DMS 273 (cell line): Measurements from ENCODE around the gene CILP2.

Source experiments
- DNase-seq: peaks from one replicate; lab custom pipeline; 2025; ENCODE audit not compliant: unreplicated experiment; lab: John Stamatoyannopoulos, UW

CILP2 gene

DNA sequence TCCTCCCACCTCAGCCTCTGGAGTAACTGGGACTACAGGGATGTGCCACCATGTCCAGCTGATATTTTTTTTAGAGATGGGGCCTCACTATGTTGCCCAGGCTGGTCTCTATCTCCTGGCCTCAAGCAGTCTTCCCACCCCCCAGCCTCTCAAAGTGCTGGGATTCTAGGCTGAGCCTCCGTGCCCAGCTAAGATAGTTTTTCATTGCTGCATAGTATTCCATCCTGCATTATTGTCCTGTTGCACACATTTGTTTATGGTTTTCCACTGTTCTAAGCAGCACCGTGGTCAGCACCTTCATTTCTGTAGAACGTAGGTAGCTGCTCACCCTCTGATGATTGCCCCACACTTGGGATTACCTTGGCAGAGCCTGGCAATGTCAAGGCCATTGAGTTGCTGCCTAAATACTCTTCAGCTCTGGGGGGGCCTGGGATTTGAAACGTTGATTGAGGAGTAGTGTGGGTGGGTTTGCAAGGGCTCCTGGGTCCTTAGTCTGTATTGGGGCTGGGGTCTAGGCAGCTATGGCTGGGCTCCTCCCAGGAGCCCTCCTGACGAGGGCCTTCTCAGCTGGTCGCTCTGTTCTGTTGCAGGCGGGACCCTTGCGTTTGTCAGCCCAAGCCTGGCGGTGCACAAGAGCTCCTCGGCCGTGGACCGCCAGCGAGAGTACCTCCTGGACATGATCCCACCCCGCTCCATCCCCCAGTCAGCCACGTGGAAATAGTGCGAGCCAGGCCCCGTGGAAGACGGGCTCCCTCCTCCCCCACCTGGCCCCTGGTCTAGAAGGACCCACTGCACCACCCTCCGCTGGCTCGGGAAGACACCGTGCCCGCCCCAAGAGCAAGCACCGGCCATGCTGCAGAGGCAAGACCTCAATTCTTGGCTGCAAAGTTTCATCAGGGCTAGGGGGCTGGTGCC lies 33.1 kb upstream of the CILP2 start:
- no peak for DNase-seq

DNA sequence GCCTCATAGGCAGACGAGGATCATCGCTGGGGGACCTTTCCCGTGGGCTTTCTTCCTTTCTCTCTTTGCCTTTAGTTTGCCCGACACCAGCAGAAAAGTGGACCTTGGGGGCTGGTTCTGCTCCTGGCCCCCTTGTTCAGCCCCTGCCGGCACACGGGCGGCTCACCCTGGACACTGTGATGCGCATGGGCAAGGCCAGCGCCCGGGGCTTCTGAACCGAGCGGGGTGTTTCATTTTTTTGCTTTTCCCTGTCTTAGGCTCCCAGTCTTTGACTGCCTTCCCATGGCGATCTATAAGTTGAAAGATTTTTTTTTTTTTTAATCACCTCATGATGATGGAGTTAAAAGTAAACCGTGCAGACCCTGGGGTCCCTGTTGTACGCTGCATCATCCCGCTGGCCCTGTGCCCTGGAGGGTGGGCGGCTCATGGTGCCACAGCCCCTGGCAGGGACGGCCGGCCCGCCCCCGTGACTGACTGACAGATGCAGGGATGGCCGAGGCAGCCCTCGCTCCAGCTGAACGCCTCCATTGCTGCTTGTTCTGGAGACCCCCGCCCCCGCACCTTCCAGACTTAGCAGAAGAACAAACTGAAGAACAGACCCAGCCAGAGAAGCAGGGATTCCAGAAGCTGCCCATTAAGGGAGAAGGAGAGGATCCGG lies 32.3 kb upstream of the CILP2 start:
- DNase-seq = no peak

- no peak for DNase-seq
Measured at GRCh38 chr19:19506592-19506991, 31.5 kb upstream of the CILP2 start.

DNA sequence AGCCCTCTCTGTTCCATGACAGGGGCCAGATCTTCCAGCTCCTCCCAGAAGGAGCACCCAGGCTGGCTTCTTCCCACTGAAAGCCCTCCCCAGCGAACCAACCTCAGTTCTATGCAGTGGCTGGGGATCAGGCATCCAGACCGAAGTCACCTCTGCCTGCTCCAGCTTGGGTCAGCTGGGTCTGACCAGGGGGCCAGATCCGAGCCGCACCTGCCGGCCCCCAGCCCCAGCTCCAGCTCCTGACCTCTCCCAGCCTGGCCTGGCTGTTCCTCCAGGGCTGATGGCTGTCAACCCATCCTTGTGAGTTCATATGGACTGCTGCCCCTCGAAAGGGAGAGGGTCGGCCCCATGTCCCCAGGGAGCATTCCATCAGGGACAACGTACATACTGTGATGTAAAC lies 30.7 kb upstream of the CILP2 start:
- no peak for DNase-seq

DNA sequence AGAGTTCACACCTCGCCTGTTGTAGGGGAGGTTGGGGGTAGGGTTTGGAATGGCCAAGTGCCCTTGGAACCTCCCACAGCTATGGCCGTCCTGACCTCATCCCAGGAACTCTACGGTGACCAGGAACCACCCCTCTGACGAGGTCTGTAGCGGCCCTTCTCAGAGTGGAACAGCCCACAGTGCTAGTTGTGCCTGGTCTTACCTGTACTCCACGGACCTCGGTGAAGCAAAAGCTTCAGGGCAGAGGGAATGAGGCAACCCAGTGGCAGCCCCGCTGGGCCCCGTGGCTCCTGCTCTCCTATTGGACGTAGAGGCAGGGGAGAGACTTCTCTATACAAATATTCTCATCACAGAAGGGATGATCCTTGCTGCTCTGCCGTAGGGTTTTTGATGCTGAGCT lies 29.8 kb upstream of the CILP2 start:
- no peak for DNase-seq

GRCh38 chr19:19510432-19510831 lies 27.6 kb upstream of the CILP2 start:
- peak; percentile 74 for DNase-seq

GRCh38 chr19:19513682-19514081 lies 24.4 kb upstream of the CILP2 start:
- DNase-seq = no peak

- no peak for DNase-seq
Measured at GRCh38 chr19:19514215-19514657, 23.8 kb upstream of the CILP2 start.

DNA sequence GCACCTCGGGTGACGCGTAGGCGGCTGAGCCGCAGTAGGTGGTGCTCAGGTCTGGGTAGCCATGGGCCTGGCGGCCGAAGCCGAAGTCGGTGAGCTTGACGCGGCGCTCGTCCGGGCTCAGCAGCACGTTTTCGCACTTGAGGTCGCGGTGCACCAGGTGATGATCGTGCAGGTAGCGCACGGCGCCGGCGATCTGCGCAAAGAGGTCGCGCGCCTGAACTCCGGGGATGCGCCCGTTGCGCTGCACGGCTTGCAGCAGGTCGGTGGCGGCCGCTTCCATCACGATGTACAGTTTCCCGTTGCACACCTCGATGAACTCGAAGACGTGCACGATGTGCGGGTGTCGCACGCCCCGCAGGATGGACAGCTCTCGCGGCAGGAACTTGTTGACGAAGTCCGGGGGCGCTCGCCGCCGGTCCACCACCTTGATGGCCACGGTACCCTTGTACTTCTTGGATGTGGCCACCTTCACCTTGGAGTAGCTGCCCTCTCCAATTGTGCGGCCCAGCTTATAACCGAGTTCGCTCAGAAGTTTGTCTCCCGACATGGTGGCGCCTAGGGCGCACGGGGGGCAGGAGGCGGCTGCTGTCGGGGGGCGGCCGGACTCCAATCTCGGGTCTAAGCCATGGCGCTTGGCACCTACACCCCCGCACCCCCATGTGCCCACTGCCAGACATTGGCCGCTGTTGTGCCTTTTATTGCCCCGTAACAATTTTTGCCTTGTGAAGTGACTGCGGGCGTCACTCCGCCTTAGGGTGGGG lies 23.0 kb upstream of the CILP2 start, which contains the start of gene TSSK6:
TSSK6 (minus strand) TSS at position 668 of the 761 bp plus-strand sequence; CDS start at position 547, 121 bp downstream.
- DNase-seq = no peak

DNA sequence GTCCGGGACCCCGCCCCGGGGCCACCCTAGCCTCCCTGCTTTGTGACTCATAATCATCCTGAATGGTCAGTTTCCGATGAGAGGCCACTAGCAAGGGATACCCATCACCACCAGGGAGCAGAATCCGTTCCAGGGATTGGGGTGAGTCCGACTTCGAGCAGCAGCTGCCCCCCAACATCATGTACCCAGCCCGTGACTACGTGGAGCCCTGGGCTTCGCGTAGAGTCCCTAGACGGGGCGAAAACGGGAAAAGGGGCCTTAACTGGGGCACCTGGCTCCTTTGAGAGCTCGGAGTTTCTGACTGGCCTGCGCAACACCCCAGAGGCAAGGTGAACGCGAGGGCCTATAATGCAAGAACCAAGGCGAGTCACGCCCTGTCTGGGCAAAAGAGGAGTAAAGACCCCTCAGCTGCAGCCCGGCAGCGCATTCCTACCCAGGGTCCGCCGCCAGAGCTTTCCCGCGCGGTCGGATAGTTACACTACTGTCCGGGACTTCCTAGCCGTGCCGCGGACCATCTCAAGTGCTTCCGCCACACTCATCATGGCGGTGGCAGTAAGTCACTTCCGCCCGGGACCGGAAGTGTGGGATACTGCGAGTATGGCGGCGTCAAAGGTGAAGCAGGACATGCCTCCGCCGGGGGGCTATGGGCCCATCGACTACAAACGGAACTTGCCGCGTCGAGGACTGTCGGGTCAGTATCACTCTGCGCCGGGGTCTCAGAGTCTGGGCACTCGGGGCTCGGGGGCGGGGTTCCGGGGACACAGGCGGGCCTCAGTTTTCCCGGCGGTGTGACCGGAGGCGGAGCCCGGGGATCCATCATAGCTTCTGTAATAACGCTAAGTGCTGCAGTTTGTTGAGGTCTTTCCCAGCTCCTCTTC lies 22.2 kb upstream of the CILP2 start, which contains the start of gene NDUFA13:
NDUFA13 (plus strand) TSS at position 584 of the 878 bp plus-strand sequence; CDS start at position 598, 14 bp downstream.
- DNase-seq = peak; percentile 97

- no peak for DNase-seq
Measured at GRCh38 chr19:19517235-19517619, 20.8 kb upstream of the CILP2 start.

GRCh38 chr19:19520989-19521388 lies 17.1 kb upstream of the CILP2 start:
- DNase-seq = no peak

GRCh38 chr19:19523177-19523576 lies 14.9 kb upstream of the CILP2 start:
- no peak for DNase-seq

- DNase-seq = no peak
Measured at GRCh38 chr19:19524053-19524452, 14.0 kb upstream of the CILP2 start.

GRCh38 chr19:19525611-19526380 lies 12.3 kb upstream of the CILP2 start:
- DNase-seq = no peak

DNA sequence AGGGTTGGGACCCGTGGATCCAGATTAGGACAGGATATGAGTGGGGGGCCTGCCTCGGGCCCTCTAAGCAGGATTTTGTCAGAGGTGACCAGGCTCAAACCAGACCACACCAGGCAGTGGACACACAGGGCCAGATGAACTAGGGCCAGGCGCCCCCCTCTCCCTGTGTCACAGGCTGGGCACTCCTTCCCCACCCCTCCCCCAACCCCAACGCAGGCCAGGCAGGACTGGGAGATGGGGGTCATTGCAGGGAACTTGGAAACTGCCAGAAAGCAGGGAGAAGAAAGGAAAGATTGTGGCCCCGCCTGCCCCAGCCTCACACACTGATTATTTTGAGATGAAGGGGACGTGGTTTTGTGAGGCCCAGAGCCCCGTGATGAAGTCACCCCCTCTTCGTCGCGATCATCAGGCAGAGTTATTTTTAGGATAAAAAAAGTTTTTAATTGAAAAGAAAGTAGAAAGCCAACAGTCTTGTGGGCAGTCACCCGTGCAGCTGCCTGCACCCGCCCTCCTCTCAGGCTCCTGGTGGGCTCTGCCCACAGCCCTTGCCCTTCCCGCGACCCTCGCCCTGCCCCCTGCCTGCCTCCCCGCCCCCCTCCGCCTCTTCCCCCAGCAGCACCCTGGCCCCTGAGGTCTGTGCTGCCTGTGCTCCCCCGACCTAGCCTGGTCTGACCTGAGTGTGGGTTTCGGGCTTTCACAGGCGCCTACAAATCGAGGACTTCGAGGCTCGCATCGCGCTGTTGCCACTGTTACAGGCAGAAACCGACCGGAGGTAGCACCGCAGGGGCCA lies 11.3 kb upstream of the CILP2 start:
- DNase-seq = no peak

DNA sequence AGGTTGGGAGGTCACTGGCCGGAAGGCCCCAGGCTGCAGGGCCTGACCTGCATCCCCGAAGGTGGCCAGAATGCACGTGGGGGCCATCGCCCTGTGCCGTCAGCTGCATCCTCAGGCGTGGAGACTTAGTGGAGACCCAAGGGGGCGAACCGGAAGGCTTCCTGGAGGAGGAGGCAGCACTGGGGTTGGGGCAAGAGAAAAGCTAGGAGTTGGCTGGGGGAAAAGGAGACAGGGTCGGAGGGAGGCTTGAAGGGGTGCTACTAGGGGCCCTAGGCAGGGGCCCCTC lies 10.8 kb upstream of the CILP2 start:
- no peak for DNase-seq

- DNase-seq = no peak
Measured at GRCh38 chr19:19527674-19528625, 10.1 kb upstream of the CILP2 start.
